GM12891 (cell line): ENCODE measurements around the gene QPRT.
"Not testable (repeated sequence)": the region's sequence is repeated elsewhere in the genome, so short reads cannot be mapped to it uniquely, and the experiment has no call there.

Experiments
- DNase-seq: peaks from one replicate; pipeline ENCODE4 v3.0.0; 2011; ENCODE audit warnings: low spot score; ENCODE audit not compliant: insufficient read length
- FAIRE-seq: peaks from 2 replicates; lab custom pipeline; 2011; peaks lifted over from hg19 to GRCh38; lab: Jason Lieb, UNC
- PAX5 ChIP-seq: IDR thresholded peaks from 2 replicates; pipeline ENCODE4 v1.6.1; 2011; ENCODE audit warnings: low read length, moderate library complexity, mild to moderate bottlenecking; ENCODE audit not compliant: insufficient read depth, severe bottlenecking
- POLR2A ChIP-seq: IDR thresholded peaks from 2 replicates; pipeline ENCODE4 v1.6.1; 2011; ENCODE audit warnings: low read depth, low read length, control low read depth
- POLR2AphosphoS5 ChIP-seq: IDR thresholded peaks from 2 replicates; pipeline ENCODE4 v1.6.1; 2011; ENCODE audit warnings: low read depth, low read length, control low read depth
- POU2F2 ChIP-seq: IDR thresholded peaks from 2 replicates; pipeline ENCODE4 v1.6.1; 2011; ENCODE audit warnings: low read depth, mild to moderate bottlenecking, control low read depth, low read length, moderate library complexity
- SPI1 ChIP-seq: IDR thresholded peaks from 2 replicates; pipeline ENCODE4 v1.6.1; 2011; ENCODE audit warnings: low read depth, low read length, control low read depth
- TAF1 ChIP-seq: IDR thresholded peaks from 2 replicates; pipeline ENCODE4 v1.6.1; 2011; ENCODE audit warnings: low read depth, low read length, control low read depth

The QPRT gene

GRCh38 chr16:29689490-29690351 is 10.7 kb downstream of the QPRT start:
- peak; percentile 36; the same call in 1 of the 2 replicates for TF ChIP-seq SPI1
- FAIRE-seq, DNase-seq: not testable (repeated sequence)

GRCh38 chr16:29692606-29693005 is 13.6 kb downstream of the QPRT start:
- FAIRE-seq, DNase-seq: not testable (repeated sequence)

GRCh38 chr16:29694384-29695195 is 15.6 kb downstream of the QPRT start:
- DNase-seq (no peak), FAIRE-seq (no peak)
- TF ChIP-seq POU2F2 = no peak
- no peak for TF ChIP-seq PAX5
- no peak for TF ChIP-seq POLR2AphosphoS5
- TF ChIP-seq TAF1 = no peak
- no peak for TF ChIP-seq POLR2A

GRCh38 chr16:29695675-29696074 is 16.7 kb downstream of the QPRT start:
- not testable (repeated sequence) for DNase-seq, FAIRE-seq

- FAIRE-seq (no peak), DNase-seq (no peak)
- TF ChIP-seq POLR2AphosphoS5 (no peak), SPI1 (no peak), POLR2A (no peak), TAF1 (no peak), POU2F2 (no peak), PAX5 (no peak)
Observed at GRCh38 chr16:29696881-29697331, 17.9 kb downstream of the QPRT start.

- TF ChIP-seq POLR2AphosphoS5 (no peak), PAX5 (no peak), POLR2A (no peak), SPI1 (no peak), TAF1 (no peak), POU2F2 (no peak)
- no peak for FAIRE-seq
- no peak for DNase-seq
Observed at GRCh38 chr16:29697391-29697790, 18.4 kb downstream of the QPRT start.

GRCh38 chr16:29698042-29698441 is 19.1 kb downstream of the QPRT start:
- no peak for DNase-seq
- TF ChIP-seq PAX5 (no peak), POLR2A (no peak), TAF1 (no peak), POU2F2 (no peak), SPI1 (no peak), POLR2AphosphoS5 (no peak)
- FAIRE-seq = no peak

- no peak for FAIRE-seq
- TF ChIP-seq SPI1 (no peak), PAX5 (no peak), POLR2AphosphoS5 (no peak), TAF1 (no peak), POU2F2 (no peak), POLR2A (no peak)
- no peak for DNase-seq
Observed at GRCh38 chr16:29698484-29699323, 19.7 kb downstream of the QPRT start.

- no peak for FAIRE-seq
Observed at GRCh38 chr16:29699324-29700219, 20.6 kb downstream of the QPRT start.

More at GRCh38 chr16:29699324-29700219, 20.6 kb downstream of the QPRT start:
- TF ChIP-seq POLR2A (no peak), SPI1 (0 out of 2 replicates have a peak, but pooled peaks have one; percentile 0)
- DNase-seq = no peak
